ENCODE measurements around the gene NRARP. TPM values are rescaled to one million over a fixed set of nuclear protein-coding genes. Genes with fewer than 3 reads are reported as not detected.

The NRARP gene
- total RNA-seq, 2 experiments from 2014 or later, result 0.71 to 0.75 TPM

- H3K36me3 Mint-ChIP-seq (ENCODE audit: low read depth), result no peaks in the 10 kb centered on the region
Observed at GRCh38 chr9:137318602-137319001, 16.5 kb upstream of the NRARP start.

GRCh38 chr9:137317718-137318511, 15.8 kb upstream of the NRARP start:
- no peak for DNase-seq
- no peaks in the 10 kb centered on the region for H3K27me3 Mint-ChIP-seq
- POLR2A ChIA-PET, result no interaction called here
- no peaks in the 10 kb centered on the region for H3K9me3 Mint-ChIP-seq
- H3K4me1 Mint-ChIP-seq, result peaks cover 10% of the 10 kb centered on the region
- H3K4me3 Mint-ChIP-seq, result no peak overlapping the region
- no peaks in the 10 kb centered on the region for H3K36me3 Mint-ChIP-seq (ENCODE audit: low read depth)
- CTCF ChIA-PET, result no interaction called here
- H3K27ac Mint-ChIP-seq, result no peak overlapping the region

More at GRCh38 chr9:137318602-137319001, 16.5 kb upstream of the NRARP start:
- CTCF ChIA-PET, result no interaction called here
- H3K4me1 Mint-ChIP-seq, result peaks cover 10% of the 10 kb centered on the region
- POLR2A ChIA-PET, result interaction anchor here (2.8 kb wide), 1 partner anchor 78 kb away, joined by 13 read pairs; the partner anchor contains the start of gene TUBB4B
- H3K9me3 Mint-ChIP-seq, result no peaks in the 10 kb centered on the region
- no peak overlapping the region for H3K4me3 Mint-ChIP-seq
- DNase-seq, result no peak
- no peaks in the 10 kb centered on the region for H3K27me3 Mint-ChIP-seq
- H3K27ac Mint-ChIP-seq, result no peak overlapping the region

- no peaks in the 10 kb centered on the region for H3K27me3 Mint-ChIP-seq
- POLR2A ChIA-PET, result interaction anchor here (1.6 kb wide), 1 partner anchor 8 kb away, joined by 3 read pairs; no protein-coding TSS in a partner anchor
- H3K4me1 Mint-ChIP-seq, result peaks cover 10% of the 10 kb centered on the region
- H3K4me3 Mint-ChIP-seq, result no peak overlapping the region
- no peak for DNase-seq
- H3K27ac Mint-ChIP-seq, result no peak overlapping the region
- H3K36me3 Mint-ChIP-seq (ENCODE audit: low read depth), result no peaks in the 10 kb centered on the region
- H3K9me3 Mint-ChIP-seq, result no peaks in the 10 kb centered on the region
- CTCF ChIA-PET, result no interaction called here
Observed at GRCh38 chr9:137317021-137317717, 15.1 kb upstream of the NRARP start.

GRCh38 chr9:137316012-137316981, 14.2 kb upstream of the NRARP start:
- POLR2A ChIA-PET, result interaction anchor here (0.6 to 1.6 kb wide), 2 partner anchors 9 to 102 kb away, joined by 3 to 4 read pairs; no protein-coding TSS in a partner anchor
- no peaks in the 10 kb centered on the region for H3K27me3 Mint-ChIP-seq
- CTCF ChIA-PET, result interaction anchor here (0.6 kb wide), 1 partner anchor 155 kb away, joined by 3 read pairs; no protein-coding TSS in a partner anchor

GRCh38 chr9:137315581-137316011, 13.5 kb upstream of the NRARP start:
- no peak for DNase-seq
- Mint-ChIP-seq H3K9me3 (no peaks in the 10 kb centered on the region), H3K4me3 (no peak overlapping the region), H3K36me3 (ENCODE audit: low read depth) (no peaks in the 10 kb centered on the region), H3K4me1 (peaks cover 5% of the 10 kb centered on the region), H3K27ac (no peak overlapping the region), H3K27me3 (no peaks in the 10 kb centered on the region)
- ChIA-PET CTCF (no interaction called here), POLR2A (no interaction called here)

More at GRCh38 chr9:137316012-137316981, 14.2 kb upstream of the NRARP start:
- no peaks in the 10 kb centered on the region for H3K9me3 Mint-ChIP-seq
- DNase-seq, result no peak
- peaks cover 7% of the 10 kb centered on the region for H3K4me1 Mint-ChIP-seq
- no peak overlapping the region for H3K27ac Mint-ChIP-seq
- H3K36me3 Mint-ChIP-seq (ENCODE audit: low read depth), result no peaks in the 10 kb centered on the region
- no peak overlapping the region for H3K4me3 Mint-ChIP-seq

GRCh38 chr9:137314561-137315560, 12.8 kb upstream of the NRARP start:
- Mint-ChIP-seq H3K4me3 (no peak overlapping the region), H3K36me3 (ENCODE audit: low read depth) (no peaks in the 10 kb centered on the region), H3K27me3 (no peaks in the 10 kb centered on the region), H3K27ac (no peak overlapping the region), H3K9me3 (no peaks in the 10 kb centered on the region), H3K4me1 (no peaks in the 10 kb centered on the region)
- CTCF ChIA-PET, result no interaction called here
- DNase-seq, result no peak
- POLR2A ChIA-PET, result no interaction called here

- H3K4me3 Mint-ChIP-seq, result no peak overlapping the region
- no peaks in the 10 kb centered on the region for H3K27me3 Mint-ChIP-seq
- H3K4me1 Mint-ChIP-seq, result no peaks in the 10 kb centered on the region
- H3K27ac Mint-ChIP-seq, result no peak overlapping the region
- POLR2A ChIA-PET, result interaction anchor here (1.7 kb wide), 1 partner anchor 12 kb away, joined by 5 read pairs; the partner anchor contains the start of gene NRARP
- no peaks in the 10 kb centered on the region for H3K36me3 Mint-ChIP-seq (ENCODE audit: low read depth)
- H3K9me3 Mint-ChIP-seq, result no peaks in the 10 kb centered on the region
- no peak for DNase-seq
- CTCF ChIA-PET, result no interaction called here
Observed at GRCh38 chr9:137313956-137314560, 12.0 kb upstream of the NRARP start.

GRCh38 chr9:137313326-137313936, 11.4 kb upstream of the NRARP start:
- H3K36me3 Mint-ChIP-seq (ENCODE audit: low read depth), result no peaks in the 10 kb centered on the region
- no peaks in the 10 kb centered on the region for H3K9me3 Mint-ChIP-seq
- H3K27me3 Mint-ChIP-seq, result no peaks in the 10 kb centered on the region
- CTCF ChIA-PET, result no interaction called here
- POLR2A ChIA-PET, result interaction anchor here (1.7 kb wide), 1 partner anchor 12 kb away, joined by 5 read pairs; the partner anchor contains the start of gene NRARP
- no peak overlapping the region for H3K4me3 Mint-ChIP-seq
- H3K27ac Mint-ChIP-seq, result no peak overlapping the region
- DNase-seq, result no peak
- no peaks in the 10 kb centered on the region for H3K4me1 Mint-ChIP-seq

- Mint-ChIP-seq H3K27me3 (no peaks in the 10 kb centered on the region), H3K36me3 (ENCODE audit: low read depth) (no peaks in the 10 kb centered on the region), H3K4me1 (no peaks in the 10 kb centered on the region), H3K27ac (no peak overlapping the region), H3K4me3 (no peak overlapping the region), H3K9me3 (no peaks in the 10 kb centered on the region)
- no peak for DNase-seq
- CTCF ChIA-PET, result no interaction called here
- POLR2A ChIA-PET, result interaction anchor here (1.7 kb wide), 1 partner anchor 11 kb away, joined by 5 read pairs; the partner anchor contains the start of gene NRARP
Observed at GRCh38 chr9:137312852-137313325, 10.8 kb upstream of the NRARP start.

GRCh38 chr9:137311986-137312851, 10.1 kb upstream of the NRARP start:
- ChIA-PET CTCF (no interaction called here), POLR2A (interaction anchor here (1.7 kb wide), 1 partner anchor 10 kb away, joined by 5 read pairs; the partner anchor contains the start of gene NRARP)
- no peak overlapping the region for H3K4me3 Mint-ChIP-seq
- H3K9me3 Mint-ChIP-seq, result no peaks in the 10 kb centered on the region
- H3K4me1 Mint-ChIP-seq, result no peaks in the 10 kb centered on the region
- H3K27me3 Mint-ChIP-seq, result no peaks in the 10 kb centered on the region
- no peak overlapping the region for H3K27ac Mint-ChIP-seq
- no peak for DNase-seq
- no peaks in the 10 kb centered on the region for H3K36me3 Mint-ChIP-seq (ENCODE audit: low read depth)

Data from activated CD4-positive, alpha-beta memory T cell treated with anti-CD3 and anti-CD28 coated beads, Interleukin-2, amount 10 ng/mL, durations not matched to agents 7 days and 5 days (primary cell).